GM15510 (cell line): ENCODE data around the gene MVB12A.

ENCODE experiments used
- POLR2A ChIP-seq: IDR thresholded peaks from 3 replicates; pipeline ENCODE4 v1.6.1; 2011; ENCODE audit warnings: borderline replicate concordance; ENCODE audit not compliant: insufficient read length; ENCODE audit errors: extremely low read depth

The MVB12A gene

DNA sequence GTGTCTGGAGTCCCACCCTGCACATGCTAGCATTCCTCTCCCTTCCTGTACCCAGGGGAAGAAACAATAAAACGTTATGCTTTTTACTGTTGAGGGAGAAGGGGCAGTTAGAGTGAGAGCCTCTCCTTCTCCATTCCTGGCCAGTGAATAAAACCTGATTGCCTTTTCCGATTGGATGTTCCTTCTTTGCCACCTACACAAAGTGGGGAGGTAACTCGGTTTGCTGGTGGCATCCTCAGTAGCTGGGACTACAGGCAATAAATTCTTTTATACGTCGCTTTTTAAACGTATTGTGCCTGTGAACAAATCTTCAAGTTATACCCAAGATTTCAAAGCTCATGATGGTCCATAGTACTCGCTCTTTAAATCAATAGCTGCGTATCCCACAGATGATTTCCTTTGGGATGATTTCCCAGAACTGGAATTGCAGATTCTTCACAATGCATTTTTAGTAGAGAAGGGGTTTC is 660 bp upstream of the MVB12A start:
- TF ChIP-seq POLR2A: no peak

DNA sequence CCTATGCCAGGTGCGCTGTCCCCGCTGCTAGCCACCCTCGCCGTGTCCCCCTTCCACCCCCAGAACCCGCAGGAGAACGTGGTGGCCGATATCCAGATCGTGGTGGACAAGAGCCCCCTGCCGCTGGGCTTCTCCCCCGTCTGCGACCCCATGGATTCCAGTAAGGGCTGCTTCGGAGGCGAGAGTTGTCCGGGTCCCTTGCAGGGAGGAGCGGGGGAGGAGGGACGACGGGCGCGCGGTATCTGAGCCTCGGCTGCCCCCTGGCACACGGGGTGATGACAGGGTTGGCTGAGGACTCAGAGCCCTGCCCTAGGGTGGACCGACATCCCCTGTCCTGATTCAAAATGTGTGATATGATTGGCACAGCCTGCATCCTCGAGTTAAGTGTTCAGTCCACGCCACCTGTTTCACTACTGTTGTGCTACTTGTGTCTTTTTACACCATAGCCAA is 653 bp downstream of the MVB12A start:
- no peak for TF ChIP-seq POLR2A

GRCh38 chr19:17421942-17422341 is 2.1 kb downstream of the MVB12A start:
- TF ChIP-seq POLR2A: no peak

GRCh38 chr19:17423429-17424208 is 3.8 kb downstream of the MVB12A start:
- no peak for TF ChIP-seq POLR2A

GRCh38 chr19:17424743-17425365 is 5.0 kb downstream of the MVB12A start:
- TF ChIP-seq POLR2A: no peak

GRCh38 chr19:17429641-17430113 is 9.8 kb downstream of the MVB12A start:
- no peak for TF ChIP-seq POLR2A

DNA sequence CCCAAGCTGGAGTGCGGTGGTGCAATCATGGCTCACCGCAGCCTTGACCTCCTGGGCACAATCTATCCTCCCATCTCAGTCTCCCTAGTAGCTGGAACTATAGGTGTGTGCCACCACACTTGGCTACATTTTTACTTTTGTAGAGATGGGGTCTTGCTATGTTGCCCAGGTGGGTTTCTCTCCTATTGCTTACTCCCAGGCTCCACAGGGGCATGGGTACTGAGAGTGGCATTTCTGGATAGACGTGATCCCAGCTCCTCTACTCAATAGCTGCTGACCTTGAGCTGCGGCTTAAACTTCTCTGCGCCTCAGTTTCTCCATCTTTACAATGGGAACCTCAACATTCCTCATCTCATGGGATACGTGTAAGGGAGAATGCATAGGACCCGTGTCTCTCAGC is 11.6 kb downstream of the MVB12A start:
- TF ChIP-seq POLR2A: no peak

- no peak for TF ChIP-seq POLR2A
These were observed 15.4 kb downstream of the MVB12A start for GRCh38 chr19:17435218-17435617.

DNA sequence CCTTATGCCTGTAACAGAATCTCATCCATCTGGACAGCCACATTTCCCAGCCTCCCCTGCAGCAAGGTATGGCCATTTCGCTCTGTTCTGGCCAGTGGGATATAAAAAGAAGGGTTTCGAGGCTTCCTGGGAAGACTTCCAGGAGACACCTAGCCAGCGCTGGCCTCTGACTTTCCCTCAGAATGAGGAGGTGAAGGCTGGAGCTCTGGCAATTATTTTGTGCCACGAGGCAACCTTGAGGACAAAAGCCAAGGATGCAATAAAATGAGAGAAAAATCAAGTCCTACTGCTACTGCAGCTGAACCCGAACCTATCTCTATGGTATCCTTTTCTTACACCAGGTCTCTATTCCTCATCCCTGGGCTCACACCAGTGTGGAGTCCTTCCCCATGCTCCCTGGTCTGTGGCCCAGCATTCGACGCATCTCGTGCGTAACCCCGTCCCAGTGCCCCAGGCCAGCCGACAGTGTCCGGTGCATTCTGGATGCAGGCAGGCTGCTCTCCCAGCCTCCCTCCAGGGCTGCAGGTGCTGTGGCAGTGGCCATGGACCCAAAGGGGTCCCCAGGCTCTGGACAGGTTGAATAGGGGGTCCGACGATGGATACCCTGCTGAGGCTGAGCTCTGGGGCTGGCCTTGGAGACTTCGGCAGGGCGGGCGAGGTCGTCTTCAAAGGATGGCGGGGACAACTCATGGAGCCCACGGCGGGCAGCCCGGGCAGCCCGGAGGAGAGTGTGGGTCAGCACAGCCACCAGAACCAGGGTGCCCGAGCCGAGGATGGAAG is 16.4 kb downstream of the MVB12A start:
- no peak for TF ChIP-seq POLR2A

DNA sequence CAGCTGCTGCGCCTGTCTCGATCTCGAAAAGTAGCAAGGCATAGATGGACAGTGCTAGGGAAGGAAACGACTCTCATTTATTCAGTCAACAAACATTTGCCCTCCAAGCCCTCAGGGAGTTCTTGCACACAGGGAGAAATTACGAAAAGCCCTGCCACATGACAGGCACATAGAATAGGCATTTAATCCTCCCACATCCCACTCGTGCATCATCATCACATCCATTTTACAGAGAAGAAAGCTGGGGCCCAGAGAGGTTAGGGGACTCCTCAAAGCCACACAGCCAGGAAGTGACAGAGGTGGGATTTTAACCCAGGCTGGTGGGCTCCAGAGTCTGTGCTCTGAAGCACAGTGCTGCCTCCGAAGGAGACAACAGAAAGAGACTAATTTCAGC is 17.0 kb downstream of the MVB12A start:
- no peak for TF ChIP-seq POLR2A

GRCh38 chr19:17441241-17442021 is 21.6 kb downstream of the MVB12A start:
- TF ChIP-seq POLR2A: no peak

DNA sequence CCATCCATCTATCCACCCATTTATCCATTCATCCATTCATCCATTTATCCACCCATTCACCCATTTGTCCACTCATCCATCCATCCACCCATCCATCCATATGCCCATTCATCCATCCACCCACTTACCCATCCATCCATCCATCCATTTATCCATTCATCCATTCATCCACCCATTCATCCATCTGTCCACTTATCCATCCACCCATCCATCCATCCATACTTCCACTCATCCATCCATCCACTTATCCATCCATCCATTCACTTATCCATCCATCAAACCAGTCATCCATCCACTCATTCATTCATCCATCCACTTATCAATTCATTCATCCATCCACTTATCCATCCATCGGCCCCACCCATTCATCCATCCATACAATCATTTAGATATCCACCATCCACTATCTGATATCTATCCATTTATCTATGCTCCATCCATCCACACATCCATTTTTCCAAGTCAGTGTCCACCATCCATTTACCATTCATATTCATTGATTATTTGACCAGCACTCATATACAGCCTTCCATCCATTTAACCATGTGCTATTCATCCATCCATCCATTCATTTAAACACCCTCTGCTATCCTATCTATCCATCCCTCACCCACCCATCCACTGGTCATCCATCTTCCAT is 25.8 kb downstream of the MVB12A start:
- no peak for TF ChIP-seq POLR2A

DNA sequence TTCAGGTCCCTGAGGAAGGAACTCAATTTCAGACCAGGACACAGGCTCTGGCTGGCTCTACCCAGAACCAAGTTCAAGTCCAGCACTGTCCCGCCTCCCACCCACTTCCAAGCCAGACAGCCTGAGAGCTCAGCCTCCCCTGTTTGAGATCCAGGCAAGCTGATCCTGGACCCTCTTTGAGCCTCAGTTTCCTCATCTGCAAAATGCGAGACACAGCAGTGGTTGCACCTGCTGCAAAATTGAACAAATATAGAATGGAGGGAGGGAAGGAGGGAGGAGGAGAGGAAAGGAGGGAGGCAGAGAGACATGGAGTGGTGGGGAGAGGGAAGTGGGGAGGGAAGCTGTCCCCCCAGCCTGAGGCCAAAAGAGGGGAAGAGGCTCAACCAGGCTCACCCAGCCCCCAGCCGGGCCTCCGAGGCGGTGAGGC is 27.9 kb downstream of the MVB12A start:
- TF ChIP-seq POLR2A: no peak
